HepG2 (cell line): ENCODE data around the gene NT5C. TPM values are rescaled to one million over a fixed set of nuclear protein-coding genes. Genes with fewer than 3 reads are reported as not detected.

ENCODE experiments used
- ERF ChIP-seq: IDR thresholded peaks from 2 replicates; pipeline ENCODE4 v1.6.1; 2018; ENCODE audit warnings: missing biosample characterization, missing genetic modification reagents
- ESRRA ChIP-seq: sonication (generic); formaldehyde crosslinking; IDR thresholded peaks from 2 replicates; pipeline ENCODE4 v1.5.1; 2020; ENCODE audit warnings: mild to moderate bottlenecking, low read depth, missing genetic modification reagents
- FOXC1 ChIP-seq: sonication (generic); formaldehyde crosslinking; IDR thresholded peaks from 2 replicates; pipeline ENCODE4 v1.8.0; 2022; ENCODE audit warnings: mild to moderate bottlenecking, missing genetic modification reagents, borderline replicate concordance
- HOXD1 ChIP-seq: sonication (generic); formaldehyde crosslinking; IDR thresholded peaks from 2 replicates; pipeline ENCODE4 v1.5.0; 2020; ENCODE audit warnings: missing genetic modification reagents
- MTA3 ChIP-seq: sonication (generic); formaldehyde crosslinking; IDR thresholded peaks from 2 replicates; pipeline ENCODE4 v1.4.0; 2020; ENCODE audit warnings: missing genetic modification reagents
- NCOA2 ChIP-seq: sonication (generic); formaldehyde crosslinking; IDR thresholded peaks from 2 replicates; pipeline ENCODE4 v1.8.0; 2022; ENCODE audit warnings: inconsistent platforms
- NFIB ChIP-seq: sonication (generic); formaldehyde crosslinking; IDR thresholded peaks from 2 replicates; pipeline ENCODE4 v1.9.0; 2021; ENCODE audit warnings: missing genetic modification reagents, mild to moderate bottlenecking, borderline replicate concordance
- REXO4 ChIP-seq: sonication (generic); formaldehyde crosslinking; IDR thresholded peaks from 2 replicates; pipeline ENCODE4 v1.8.0; 2022; ENCODE audit warnings: missing genetic modification reagents, mild to moderate bottlenecking, borderline replicate concordance
- RXRA ChIP-seq: sonication (generic); formaldehyde crosslinking; IDR thresholded peaks from 2 replicates; pipeline ENCODE4 v1.5.1; 2020; ENCODE audit warnings: missing genetic modification reagents
- TBX2 ChIP-seq: sonication (generic); formaldehyde crosslinking; IDR thresholded peaks from 2 replicates; pipeline ENCODE4 v1.5.0; 2020; ENCODE audit warnings: missing genetic modification reagents, mild to moderate bottlenecking, borderline replicate concordance
- ZNF430 ChIP-seq: sonication (generic); formaldehyde crosslinking; IDR thresholded peaks from 2 replicates; pipeline ENCODE4 v1.9.0; 2021; ENCODE audit warnings: mild to moderate bottlenecking, missing genetic modification reagents
- ZNF460 ChIP-seq: sonication (generic); formaldehyde crosslinking; IDR thresholded peaks from 2 replicates; pipeline ENCODE4 v1.5.1; 2020; ENCODE audit warnings: missing genetic modification reagents, mild to moderate bottlenecking, borderline replicate concordance
- ZNF570 ChIP-seq: sonication (generic); formaldehyde crosslinking; IDR thresholded peaks from 2 replicates; pipeline ENCODE4 v1.4.0; 2020; ENCODE audit warnings: mild to moderate bottlenecking, missing genetic modification reagents, borderline replicate concordance
- ZNF841 ChIP-seq: sonication (generic); formaldehyde crosslinking; IDR thresholded peaks from 2 replicates; pipeline ENCODE4 v1.8.1; 2023; ENCODE audit warnings: missing genetic modification reagents, borderline replicate concordance
- polyA plus RNA-seq, 8 experiments: library from polyadenylated mRNA; depleted of rRNA in 3 of 8; stranded (reverse) in 7 of 8; unstranded in 1 of 8; fragments of >200 nt; fragmentation: Illumina TruSeq in 4 of 8; extraction: Trizol in 4 of 8; gene quantifications; 2 replicates each; pipeline versions ENCODE4 v1.2.1 to v1.2.3, GENCODE V29; 2011 to 2016; ENCODE audit warnings: low read depth in 4 of 8, missing spikeins in 1 of 8, mixed read lengths in 1 of 8; ENCODE audit not compliant: insufficient read depth in 1 of 8
- total RNA-seq, 5 experiments: library from RNA; depleted of rRNA; stranded (reverse); fragments of >200 nt; fragmentation: Illumina TruSeq; extraction: Trizol; gene quantifications; 2 replicates each; pipeline ENCODE4 v1.2.3, GENCODE V29; 2016; ENCODE audit warnings: low read depth in 1 of 5
- TF ChIP-seq, protein P1 (sequence below): sonication (generic); formaldehyde crosslinking; IDR thresholded peaks from 2 replicates; pipeline ENCODE4 v1.8.0; 2022; ENCODE audit warnings: mild to moderate bottlenecking, missing genetic modification reagents; ENCODE audit not compliant: insufficient replicate concordance
- TF ChIP-seq, protein P2 (sequence below): sonication (generic); formaldehyde crosslinking; IDR thresholded peaks from 2 replicates; pipeline ENCODE4 v1.4.0; 2020; ENCODE audit warnings: mild to moderate bottlenecking, missing genetic modification reagents
- TF ChIP-seq, protein P3 (sequence below): sonication (generic); formaldehyde crosslinking; IDR thresholded peaks from 2 replicates; pipeline ENCODE4 v1.4.0; 2020; ENCODE audit warnings: missing genetic modification reagents
- TF ChIP-seq, protein P4 (sequence below): sonication (generic); formaldehyde crosslinking; IDR thresholded peaks from 2 replicates; pipeline ENCODE4 v1.4.0; 2020; ENCODE audit warnings: mild to moderate bottlenecking, missing genetic modification reagents
- TF ChIP-seq, protein P5 (sequence below): sonication (generic); formaldehyde crosslinking; conservative IDR thresholded peaks from 2 replicates; pipeline ENCODE4 v1.4.0; 2020; ENCODE audit warnings: mild to moderate bottlenecking, missing genetic modification reagents, moderate library complexity
- TF ChIP-seq, protein P6 (sequence below): IDR thresholded peaks from 2 replicates; pipeline ENCODE4 v1.6.1; 2016; ENCODE audit warnings: low read depth

Gene NT5C
- total and polyA plus RNA-seq, 2 of the 13 experiments (the other 11 are each of a cell fraction or from before 2014, with no cell fraction given) = 42.8 to 48.6 TPM

DNA sequence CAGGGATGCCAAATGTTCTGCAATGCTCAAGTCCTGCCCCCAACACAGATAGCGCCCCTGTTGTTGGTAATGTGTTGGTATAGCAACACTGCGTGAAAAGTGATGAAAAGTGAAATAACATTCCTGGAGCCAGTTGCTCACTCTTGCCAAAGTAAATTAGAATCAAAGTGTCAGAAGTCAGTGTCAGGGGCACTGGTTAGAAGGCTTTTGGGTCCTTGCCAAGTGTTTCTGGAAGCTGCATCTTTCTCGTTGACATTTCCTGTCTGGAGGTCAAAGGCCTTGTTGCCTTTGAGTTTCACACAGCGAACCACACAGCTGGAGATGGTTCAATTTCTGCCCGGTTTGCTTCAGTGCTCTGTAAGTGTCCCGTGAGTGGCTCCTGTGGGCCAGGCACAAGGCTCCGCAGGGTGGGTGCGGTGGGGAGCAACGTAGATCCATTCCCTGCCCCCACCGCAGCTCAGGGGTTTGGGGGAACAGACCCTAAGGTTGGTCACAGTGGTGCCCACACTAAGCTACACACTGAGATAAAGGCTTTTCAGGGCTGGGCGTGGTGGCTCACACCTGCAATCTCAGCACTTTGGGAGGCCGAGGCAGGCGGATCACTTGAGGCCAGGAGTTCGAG is 47.4 kb downstream of the NT5C start (continued):
- TF ChIP-seq, protein P1, sequence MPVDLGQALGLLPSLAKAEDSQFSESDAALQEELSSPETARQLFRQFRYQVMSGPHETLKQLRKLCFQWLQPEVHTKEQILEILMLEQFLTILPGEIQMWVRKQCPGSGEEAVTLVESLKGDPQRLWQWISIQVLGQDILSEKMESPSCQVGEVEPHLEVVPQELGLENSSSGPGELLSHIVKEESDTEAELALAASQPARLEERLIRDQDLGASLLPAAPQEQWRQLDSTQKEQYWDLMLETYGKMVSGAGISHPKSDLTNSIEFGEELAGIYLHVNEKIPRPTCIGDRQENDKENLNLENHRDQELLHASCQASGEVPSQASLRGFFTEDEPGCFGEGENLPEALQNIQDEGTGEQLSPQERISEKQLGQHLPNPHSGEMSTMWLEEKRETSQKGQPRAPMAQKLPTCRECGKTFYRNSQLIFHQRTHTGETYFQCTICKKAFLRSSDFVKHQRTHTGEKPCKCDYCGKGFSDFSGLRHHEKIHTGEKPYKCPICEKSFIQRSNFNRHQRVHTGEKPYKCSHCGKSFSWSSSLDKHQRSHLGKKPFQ (CRISPR knock-in tag) = peak; percentile 47
- TF ChIP-seq, protein P2, sequence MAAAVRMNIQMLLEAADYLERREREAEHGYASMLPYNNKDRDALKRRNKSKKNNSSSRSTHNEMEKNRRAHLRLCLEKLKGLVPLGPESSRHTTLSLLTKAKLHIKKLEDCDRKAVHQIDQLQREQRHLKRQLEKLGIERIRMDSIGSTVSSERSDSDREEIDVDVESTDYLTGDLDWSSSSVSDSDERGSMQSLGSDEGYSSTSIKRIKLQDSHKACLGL = no peak
- TF ChIP-seq MTA3 (CRISPR knock-in tag) (no peak), ZNF430 (CRISPR knock-in tag) (peak; percentile 71), TBX2 (CRISPR knock-in tag) (peak; percentile 99), ZNF841 (CRISPR knock-in tag) (no peak), NCOA2 (CRISPR knock-in tag) (peak; percentile 88), ESRRA (peak; percentile 90), ERF (peak; percentile 99), ZNF460 (CRISPR knock-in tag) (peak; percentile 96), ZNF570 (CRISPR knock-in tag) (no peak), NFIB (CRISPR knock-in tag) (no peak), FOXC1 (peak; percentile 58; the same call in 1 of the 2 replicates), HOXD1 (CRISPR knock-in tag) (no peak), REXO4 (CRISPR knock-in tag) (no peak), RXRA (CRISPR knock-in tag) (peak; percentile 94)
- TF ChIP-seq, protein P3, sequence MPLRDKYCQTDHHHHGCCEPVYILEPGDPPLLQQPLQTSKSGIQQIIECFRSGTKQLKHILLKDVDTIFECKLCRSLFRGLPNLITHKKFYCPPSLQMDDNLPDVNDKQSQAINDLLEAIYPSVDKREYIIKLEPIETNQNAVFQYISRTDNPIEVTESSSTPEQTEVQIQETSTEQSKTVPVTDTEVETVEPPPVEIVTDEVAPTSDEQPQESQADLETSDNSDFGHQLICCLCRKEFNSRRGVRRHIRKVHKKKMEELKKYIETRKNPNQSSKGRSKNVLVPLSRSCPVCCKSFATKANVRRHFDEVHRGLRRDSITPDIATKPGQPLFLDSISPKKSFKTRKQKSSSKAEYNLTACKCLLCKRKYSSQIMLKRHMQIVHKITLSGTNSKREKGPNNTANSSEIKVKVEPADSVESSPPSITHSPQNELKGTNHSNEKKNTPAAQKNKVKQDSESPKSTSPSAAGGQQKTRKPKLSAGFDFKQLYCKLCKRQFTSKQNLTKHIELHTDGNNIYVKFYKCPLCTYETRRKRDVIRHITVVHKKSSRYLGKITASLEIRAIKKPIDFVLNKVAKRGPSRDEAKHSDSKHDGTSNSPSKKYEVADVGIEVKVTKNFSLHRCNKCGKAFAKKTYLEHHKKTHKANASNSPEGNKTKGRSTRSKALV = peak; percentile 50
- TF ChIP-seq, protein P4, sequence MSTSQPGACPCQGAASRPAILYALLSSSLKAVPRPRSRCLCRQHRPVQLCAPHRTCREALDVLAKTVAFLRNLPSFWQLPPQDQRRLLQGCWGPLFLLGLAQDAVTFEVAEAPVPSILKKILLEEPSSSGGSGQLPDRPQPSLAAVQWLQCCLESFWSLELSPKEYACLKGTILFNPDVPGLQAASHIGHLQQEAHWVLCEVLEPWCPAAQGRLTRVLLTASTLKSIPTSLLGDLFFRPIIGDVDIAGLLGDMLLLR = no peak
- TF ChIP-seq, protein P5, sequence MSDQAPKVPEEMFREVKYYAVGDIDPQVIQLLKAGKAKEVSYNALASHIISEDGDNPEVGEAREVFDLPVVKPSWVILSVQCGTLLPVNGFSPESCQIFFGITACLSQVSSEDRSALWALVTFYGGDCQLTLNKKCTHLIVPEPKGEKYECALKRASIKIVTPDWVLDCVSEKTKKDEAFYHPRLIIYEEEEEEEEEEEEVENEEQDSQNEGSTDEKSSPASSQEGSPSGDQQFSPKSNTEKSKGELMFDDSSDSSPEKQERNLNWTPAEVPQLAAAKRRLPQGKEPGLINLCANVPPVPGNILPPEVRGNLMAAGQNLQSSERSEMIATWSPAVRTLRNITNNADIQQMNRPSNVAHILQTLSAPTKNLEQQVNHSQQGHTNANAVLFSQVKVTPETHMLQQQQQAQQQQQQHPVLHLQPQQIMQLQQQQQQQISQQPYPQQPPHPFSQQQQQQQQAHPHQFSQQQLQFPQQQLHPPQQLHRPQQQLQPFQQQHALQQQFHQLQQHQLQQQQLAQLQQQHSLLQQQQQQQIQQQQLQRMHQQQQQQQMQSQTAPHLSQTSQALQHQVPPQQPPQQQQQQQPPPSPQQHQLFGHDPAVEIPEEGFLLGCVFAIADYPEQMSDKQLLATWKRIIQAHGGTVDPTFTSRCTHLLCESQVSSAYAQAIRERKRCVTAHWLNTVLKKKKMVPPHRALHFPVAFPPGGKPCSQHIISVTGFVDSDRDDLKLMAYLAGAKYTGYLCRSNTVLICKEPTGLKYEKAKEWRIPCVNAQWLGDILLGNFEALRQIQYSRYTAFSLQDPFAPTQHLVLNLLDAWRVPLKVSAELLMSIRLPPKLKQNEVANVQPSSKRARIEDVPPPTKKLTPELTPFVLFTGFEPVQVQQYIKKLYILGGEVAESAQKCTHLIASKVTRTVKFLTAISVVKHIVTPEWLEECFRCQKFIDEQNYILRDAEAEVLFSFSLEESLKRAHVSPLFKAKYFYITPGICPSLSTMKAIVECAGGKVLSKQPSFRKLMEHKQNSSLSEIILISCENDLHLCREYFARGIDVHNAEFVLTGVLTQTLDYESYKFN (CRISPR knock-in tag) = peak; percentile 94
- TF ChIP-seq, protein P6, sequence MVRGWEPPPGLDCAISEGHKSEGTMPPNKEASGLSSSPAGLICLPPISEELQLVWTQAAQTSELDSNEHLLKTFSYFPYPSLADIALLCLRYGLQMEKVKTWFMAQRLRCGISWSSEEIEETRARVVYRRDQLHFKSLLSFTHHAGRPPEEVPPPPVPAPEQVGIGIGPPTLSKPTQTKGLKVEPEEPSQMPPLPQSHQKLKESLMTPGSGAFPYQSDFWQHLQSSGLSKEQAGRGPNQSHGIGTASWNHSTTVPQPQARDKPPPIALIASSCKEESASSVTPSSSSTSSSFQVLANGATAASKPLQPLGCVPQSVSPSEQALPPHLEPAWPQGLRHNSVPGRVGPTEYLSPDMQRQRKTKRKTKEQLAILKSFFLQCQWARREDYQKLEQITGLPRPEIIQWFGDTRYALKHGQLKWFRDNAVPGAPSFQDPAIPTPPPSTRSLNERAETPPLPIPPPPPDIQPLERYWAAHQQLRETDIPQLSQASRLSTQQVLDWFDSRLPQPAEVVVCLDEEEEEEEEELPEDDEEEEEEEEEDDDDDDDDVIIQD (CRISPR knock-in tag) = peak; percentile 76; the same call in 1 of the 2 replicates
